Measurements from ENCODE around the gene TP53.
A peak's percentile ranks its signal among the peaks of the same experiment; 100 is the strongest.

DNA sequence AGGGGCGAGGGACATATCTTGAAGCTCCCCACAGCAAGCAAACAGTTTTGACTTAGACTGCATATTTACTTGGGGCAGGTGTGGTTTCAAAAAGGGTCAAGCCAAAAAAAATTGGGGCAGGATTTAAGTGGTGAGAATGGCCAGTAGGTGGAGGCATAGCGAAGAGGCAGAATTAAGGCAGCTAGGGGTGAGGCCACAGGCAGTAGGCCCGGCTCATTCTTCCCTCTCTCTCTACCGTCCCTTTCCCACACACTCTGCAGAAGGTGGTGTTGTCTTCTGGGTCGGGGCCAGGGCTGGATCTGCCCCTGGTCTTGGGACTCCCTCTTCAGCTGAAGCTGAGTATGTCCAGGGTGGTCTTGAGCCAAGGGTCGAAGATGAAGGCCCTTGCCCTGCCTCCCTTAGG is 54.8 kb downstream of the TP53 start:
- TF ChIP-seq POLR2A (IDR thresholded peaks at IDR 0.05): no peak
- TF ChIP-seq, protein P1, sequence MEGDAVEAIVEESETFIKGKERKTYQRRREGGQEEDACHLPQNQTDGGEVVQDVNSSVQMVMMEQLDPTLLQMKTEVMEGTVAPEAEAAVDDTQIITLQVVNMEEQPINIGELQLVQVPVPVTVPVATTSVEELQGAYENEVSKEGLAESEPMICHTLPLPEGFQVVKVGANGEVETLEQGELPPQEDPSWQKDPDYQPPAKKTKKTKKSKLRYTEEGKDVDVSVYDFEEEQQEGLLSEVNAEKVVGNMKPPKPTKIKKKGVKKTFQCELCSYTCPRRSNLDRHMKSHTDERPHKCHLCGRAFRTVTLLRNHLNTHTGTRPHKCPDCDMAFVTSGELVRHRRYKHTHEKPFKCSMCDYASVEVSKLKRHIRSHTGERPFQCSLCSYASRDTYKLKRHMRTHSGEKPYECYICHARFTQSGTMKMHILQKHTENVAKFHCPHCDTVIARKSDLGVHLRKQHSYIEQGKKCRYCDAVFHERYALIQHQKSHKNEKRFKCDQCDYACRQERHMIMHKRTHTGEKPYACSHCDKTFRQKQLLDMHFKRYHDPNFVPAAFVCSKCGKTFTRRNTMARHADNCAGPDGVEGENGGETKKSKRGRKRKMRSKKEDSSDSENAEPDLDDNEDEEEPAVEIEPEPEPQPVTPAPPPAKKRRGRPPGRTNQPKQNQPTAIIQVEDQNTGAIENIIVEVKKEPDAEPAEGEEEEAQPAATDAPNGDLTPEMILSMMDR (IDR thresholded peaks at IDR 0.05): peak in 5 of 6 experiments; percentile 19 to 48 (median 40)

Data from Peyer's patch (tissue), 4 donors.